ENCODE results near the gene DSCAML1. TPM values are rescaled to one million over a fixed set of nuclear protein-coding genes. Genes with fewer than 3 reads are reported as not detected.

DSCAML1 gene
- total and polyA plus RNA-seq, 2 of the 8 experiments (the other 6 are each of a cell fraction or from before 2014, with no cell fraction given): 0.19 to 0.24 TPM

DNA sequence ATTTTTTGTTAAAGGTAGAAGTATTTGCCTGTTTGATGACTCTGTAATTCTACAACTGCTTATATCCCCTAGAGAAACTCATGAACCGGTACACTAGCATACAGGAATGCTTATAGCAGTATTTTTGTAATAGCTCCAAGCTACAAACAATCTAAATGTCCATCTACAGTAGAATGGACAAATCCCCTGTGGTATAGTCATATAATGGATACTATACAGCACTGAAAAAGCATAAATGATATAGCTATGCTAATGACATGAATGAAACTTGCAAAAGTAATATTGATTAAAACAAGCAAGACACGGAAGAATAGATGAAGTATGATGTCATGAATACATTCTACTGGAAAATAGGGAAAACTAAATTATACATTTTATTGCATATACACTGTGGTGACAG, 326.4 kb downstream of the DSCAML1 start (continued):
- TF ChIP-seq CHD7 (IDR thresholded peaks at IDR 0.05; ENCODE audit: insufficient replicate concordance, low read length) (no peak), YY1 (IDR thresholded peaks at IDR 0.05; ENCODE audit: low read depth, low read length) (no peak), SRF (IDR thresholded peaks at IDR 0.05; ENCODE audit: low read depth, low read length) (no peak), CTBP2 (IDR thresholded peaks at IDR 0.05; ENCODE audit: borderline replicate concordance, insufficient read depth, insufficient read length, low read length) (no peak), CTCF (IDR thresholded peaks at IDR 0.05; ENCODE audit: control extremely low read depth in 1 of 3, insufficient read depth in 1 of 3, low read depth in 1 of 3, low read length in 3 of 3) (no peak)

All from H1 (cell line).